SK-N-SH (cell line): Measurements from ENCODE around the gene ITGA5. TPM values are rescaled to one million over a fixed set of nuclear protein-coding genes. Genes with fewer than 3 reads are reported as not detected.

ENCODE experiments used
- CTCF ChIA-PET: fragments of 300-600, 350-600 bp; formaldehyde crosslinking; extraction: SDS; loops from one replicate; lab custom pipeline; 2021; lab: Yijun Ruan, JAX
- POLR2A ChIA-PET: fragments of 350-600 bp; sonication (Branson Sonifier 250); formaldehyde crosslinking; extraction: SDS; loops from one replicate; lab custom pipeline; 2020; ENCODE audit warnings: antibody characterized with exemption, inconsistent platforms; lab: Yijun Ruan, JAX
- DNase-seq: peaks from one replicate; pipeline ENCODE4 v3.0.0; 2012
- H2AFZ ChIP-seq: fragments of 200-600 bp; sonication (generic); 2 replicates; pipeline ENCODE4 v1.8.1; 2016; ENCODE audit warnings: antibody characterized with exemption, mild to moderate bottlenecking, low read depth
- H3F3A ChIP-seq: fragments of 200-600 bp; sonication (generic); replicated peaks from 2 replicates; pipeline ENCODE3; 2016; ENCODE audit warnings: antibody characterized with exemption, mild to moderate bottlenecking; ENCODE audit not compliant: insufficient read depth
- H3K27ac ChIP-seq, 2 experiments: fragments of 200-500 bp in 1 of 2; fragments of 200-600 bp in 1 of 2; sonication (Bioruptor generic) in 1 of 2; sonication (generic), shearing (Covaris generic) in 1 of 2; 2 replicates each; pipeline versions ENCODE4 v1.5.1 to v1.6.1; 2014 to 2016; ENCODE audit warnings: low read depth in 2 of 2, inconsistent platforms in 1 of 2, low read length in 1 of 2, mild to moderate bottlenecking in 1 of 2, mixed read lengths in 1 of 2
- H3K27me3 ChIP-seq: fragments of 200-600 bp; sonication (generic), shearing (Covaris generic); 2 replicates; pipeline ENCODE4 v1.6.1; 2016; ENCODE audit warnings: mixed run types; ENCODE audit not compliant: insufficient read depth
- H3K36me3 ChIP-seq, 2 experiments: fragments of 200-500 bp in 1 of 2; fragments of 200-600 bp in 1 of 2; sonication (Bioruptor generic) in 1 of 2; sonication (generic) in 1 of 2; replicated peaks in 1 of 2; 2 replicates each; pipeline versions ENCODE3 to v1.5.1; 2014 to 2016; ENCODE audit warnings: low read length in 1 of 2, mild to moderate bottlenecking in 1 of 2; ENCODE audit not compliant: insufficient read depth in 2 of 2, control insufficient read depth in 1 of 2
- H3K4me1 ChIP-seq, 2 experiments: fragments of 200-500 bp in 1 of 2; fragments of 200-600 bp in 1 of 2; sonication (Bioruptor generic) in 1 of 2; sonication (generic), shearing (Covaris generic) in 1 of 2; 2 replicates each; pipeline versions ENCODE4 v1.5.1 to v1.6.1; 2014 to 2016; ENCODE audit warnings: low read depth in 1 of 2, low read length in 1 of 2, mixed run types in 1 of 2; ENCODE audit not compliant: insufficient read depth in 2 of 2, control insufficient read depth in 1 of 2
- H3K4me2 ChIP-seq: fragments of 200-600 bp; sonication (generic), shearing (Covaris generic); 2 replicates; pipeline ENCODE4 v1.6.1; 2017; ENCODE audit warnings: mixed run types
- H3K4me3 ChIP-seq, 2 experiments: fragments of 200-500 bp in 1 of 2; fragments of 200-600 bp in 1 of 2; sonication (Bioruptor generic) in 1 of 2; sonication (generic), shearing (Covaris generic) in 1 of 2; 2 replicates each; pipeline versions ENCODE4 v1.5.1 to v1.8.1; 2014 to 2016; ENCODE audit warnings: low read depth in 2 of 2, inconsistent platforms in 1 of 2, low read length in 1 of 2, mild to moderate bottlenecking in 1 of 2, mixed read lengths in 1 of 2, moderate library complexity in 1 of 2
- H3K79me2 ChIP-seq: fragments of 200-600 bp; sonication (generic); 2 replicates; pipeline ENCODE4 v1.8.1; 2017; ENCODE audit warnings: mild to moderate bottlenecking; ENCODE audit not compliant: insufficient read depth
- H3K9ac ChIP-seq: fragments of 200-600 bp; sonication (generic); 2 replicates; pipeline ENCODE4 v1.6.1; 2017; ENCODE audit warnings: mixed run types
- H3K9me2 ChIP-seq: fragments of 200-600 bp; sonication (generic); 2 replicates; pipeline ENCODE4 v1.6.1; 2017; ENCODE audit warnings: mixed run types
- H3K9me3 ChIP-seq: fragments of 200-600 bp; sonication (generic); 2 replicates; pipeline ENCODE4 v1.6.1; 2017; ENCODE audit warnings: mixed run types, mild to moderate bottlenecking, moderate library complexity
- H4K20me1 ChIP-seq: fragments of 200-600 bp; sonication (generic); 2 replicates; pipeline ENCODE4 v1.6.1; 2017; ENCODE audit warnings: mild to moderate bottlenecking, mixed run types; ENCODE audit not compliant: insufficient read depth
- CHD2 ChIP-seq: fragments of 150-350 bp; IDR thresholded peaks from 2 replicates; pipeline ENCODE4 v1.6.1; 2018; ENCODE audit warnings: low read length; ENCODE audit not compliant: partially characterized antibody
- CTCF ChIP-seq: fragments of 200-600 bp; sonication (generic); IDR thresholded peaks from 2 replicates; pipeline ENCODE4 v1.6.1; 2017; ENCODE audit warnings: antibody characterized with exemption, mild to moderate bottlenecking, moderate library complexity
- FOXJ3 ChIP-seq: sonication (generic); formaldehyde crosslinking; IDR thresholded peaks from 2 replicates; pipeline ENCODE4 v1.5.1; 2020; ENCODE audit warnings: mild to moderate bottlenecking, missing genetic modification reagents
- IRF3 ChIP-seq: fragments of 150-350 bp; IDR thresholded peaks from 2 replicates; pipeline ENCODE4 v1.6.1; 2016; ENCODE audit warnings: mild to moderate bottlenecking, low read depth, low read length
- JUND ChIP-seq: IDR thresholded peaks from 2 replicates; pipeline ENCODE4 v1.4.0; 2012
- MAX ChIP-seq: IDR thresholded peaks from 2 replicates; pipeline ENCODE4 v1.4.0; 2012; ENCODE audit warnings: low read depth
- MXI1 ChIP-seq: IDR thresholded peaks from 2 replicates; pipeline ENCODE4 v1.6.1; 2012; ENCODE audit warnings: mild to moderate bottlenecking, low read depth, low read length, improper control_type of control experiment
- NFIC ChIP-seq: IDR thresholded peaks from 2 replicates; pipeline ENCODE4 v1.4.0; 2012; ENCODE audit warnings: borderline replicate concordance
- RAD21 ChIP-seq: IDR thresholded peaks from 2 replicates; pipeline ENCODE4 v1.6.1; 2012; ENCODE audit warnings: mild to moderate bottlenecking, low read length
- RCOR1 ChIP-seq: fragments of 150-350 bp; IDR thresholded peaks from 2 replicates; pipeline ENCODE4 v1.6.1; 2017; ENCODE audit warnings: antibody characterized with exemption, low read length
- SMC3 ChIP-seq: IDR thresholded peaks from 2 replicates; pipeline ENCODE4 v1.6.1; 2012; ENCODE audit warnings: low read depth, low read length, improper control_type of control experiment
- WGBS: methylation state at CpG from one replicate; pipeline ENCODE4 v1.1.6; 2017; ENCODE audit warnings: low lambda C conversion rate; 5-methylcytosine and 5-hydroxymethylcytosine counted together
- polyA plus RNA-seq, 3 experiments: library from polyadenylated mRNA; depleted of rRNA; stranded (reverse); fragments of >200 nt; gene quantifications; 2 replicates each; pipeline ENCODE4 v1.2.3, GENCODE V29; 2012

ITGA5 gene
- polyA plus RNA-seq, 1 of the 3 experiments (the other 2 are of a cell fraction) = 52.5 TPM

GRCh38 chr12:54379398-54380201 is 39.5 kb downstream of the ITGA5 start:
- H3K27me3 ChIP-seq = no peaks in the 10 kb centered on the region
- ChIA-PET CTCF (interaction anchor here (0.7 to 11.1 kb wide), 73 partner anchors 8 to 690 kb away, joined by 3 to 118 read pairs (median 6); partner anchors contain the start of genes COPZ1, HNRNPA1, HOXC10 and HOXC12), POLR2A (interaction anchor here (0.8 to 1.2 kb wide), 5 partner anchors 8 to 99 kb away, joined by 3 to 4 read pairs (median 3); partner anchors contain the start of genes CBX5 and HNRNPA1)
- H3K9me3 ChIP-seq = no peaks in the 10 kb centered on the region
- H2AFZ ChIP-seq = peak overlapping the region; percentile 84; the same call in 1 of the 2 replicates
- 8% methylated on average over 19 of the region's 19 CpGs for WGBS
- peak overlapping the region in 1 of 2 experiments; percentile 60; a peak in 3 of 4 replicates for H3K27ac ChIP-seq
- peaks cover 6% of the 10 kb centered on the region for H3F3A ChIP-seq
- DNase-seq = peak; percentile 96
- H3K4me1 ChIP-seq = peaks cover 0 to 30% of the 10 kb centered on the region in 2 experiments; a peak in 1 of 4 replicates
- no peaks in the 10 kb centered on the region for H3K9me2 ChIP-seq
- peak overlapping the region; percentile 29; the same call in 1 of the 2 replicates for H3K9ac ChIP-seq
- H3K36me3 ChIP-seq = no peaks in the 10 kb centered on the region
- no peaks in the 10 kb centered on the region for H4K20me1 ChIP-seq
- no peaks in the 10 kb centered on the region for H3K79me2 ChIP-seq
- TF ChIP-seq CTCF (peak; percentile 100), MXI1 (no peak), FOXJ3 (CRISPR knock-in tag) (no peak), MAX (0 out of 2 replicates have a peak, but pooled peaks have one; percentile 29), RCOR1 (peak; percentile 69), NFIC (no peak), CHD2 (peak; percentile 47), JUND (no peak), RAD21 (peak; percentile 89), IRF3 (no peak), SMC3 (peak; percentile 88)
- H3K4me3 ChIP-seq = peak overlapping the region; percentile 54 to 63
- peak overlapping the region; percentile 87 for H3K4me2 ChIP-seq
